T-helper 2 cell treated with Interferon-gamma antibody and Interleukin-4, amounts not matched to agents 5 μg/mL and 100 μg/mL, for 36 hours (primary cell): ENCODE results near the gene MYH11.

ENCODE experiments used
- DNase-seq: peaks from one replicate; pipeline ENCODE4 v3.0.0; 2021; ENCODE audit warnings: low spot score
- H3K27ac Mint-ChIP-seq: one replicate; pipeline ENCODE4 v1.8.0; 2021; ENCODE audit warnings: mild to moderate bottlenecking, mixed read lengths
- H3K27me3 Mint-ChIP-seq: one replicate; pipeline ENCODE4 v1.8.0; 2021; ENCODE audit warnings: low read depth, mixed read lengths
- H3K36me3 Mint-ChIP-seq: one replicate; pipeline ENCODE4 v1.8.0; 2021; ENCODE audit warnings: low read depth, mixed read lengths
- H3K4me1 Mint-ChIP-seq: one replicate; pipeline ENCODE4 v1.8.0; 2021; ENCODE audit warnings: low read depth, mixed read lengths
- H3K4me3 Mint-ChIP-seq: one replicate; pipeline ENCODE4 v1.8.0; 2022; ENCODE audit warnings: mild to moderate bottlenecking, moderate library complexity, mixed read lengths
- H3K9me3 Mint-ChIP-seq: one replicate; pipeline ENCODE4 v1.8.0; 2021; ENCODE audit warnings: mixed read lengths

The MYH11 gene

DNA sequence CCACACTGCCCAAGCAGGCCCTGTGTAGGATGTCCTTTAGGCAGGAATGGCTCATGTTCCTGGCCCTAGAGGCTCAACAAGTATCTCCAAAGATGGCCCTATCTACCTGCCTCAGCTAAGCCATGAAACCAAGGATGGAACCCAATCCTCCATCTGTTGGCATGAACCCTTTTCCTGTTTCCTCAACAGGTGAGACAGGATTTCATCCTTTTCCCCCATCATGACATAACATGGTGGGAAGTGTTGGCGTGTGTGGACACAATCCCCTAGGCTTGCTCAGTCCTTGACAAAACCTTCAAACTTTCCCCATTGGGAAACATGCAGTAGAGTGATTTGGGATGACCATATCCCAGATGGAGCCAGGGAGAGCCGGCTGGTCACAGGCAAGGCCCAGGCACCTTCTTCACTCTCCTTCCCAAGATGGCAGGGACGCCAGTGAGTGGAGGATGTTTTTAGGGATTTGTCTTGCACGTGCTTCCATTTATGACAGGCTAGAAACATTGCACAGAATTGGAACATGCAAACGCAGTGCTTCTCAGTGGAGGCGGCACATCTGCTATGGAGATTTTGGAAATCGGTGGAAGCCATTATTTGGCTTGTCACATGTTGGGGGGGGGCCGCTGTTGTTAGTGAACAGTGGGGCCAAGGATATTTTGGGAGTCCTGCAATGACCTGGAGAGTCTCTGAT is 77.0 kb downstream of the MYH11 start:
- no peaks in the 10 kb centered on the region for H3K9me3 Mint-ChIP-seq
- no peak for DNase-seq
- no peaks in the 10 kb centered on the region for H3K27me3 Mint-ChIP-seq
- H3K36me3 Mint-ChIP-seq, result no peaks in the 10 kb centered on the region
- H3K4me3 Mint-ChIP-seq, result no peak overlapping the region
- no peak overlapping the region for H3K27ac Mint-ChIP-seq
- H3K4me1 Mint-ChIP-seq, result no peaks in the 10 kb centered on the region

DNA sequence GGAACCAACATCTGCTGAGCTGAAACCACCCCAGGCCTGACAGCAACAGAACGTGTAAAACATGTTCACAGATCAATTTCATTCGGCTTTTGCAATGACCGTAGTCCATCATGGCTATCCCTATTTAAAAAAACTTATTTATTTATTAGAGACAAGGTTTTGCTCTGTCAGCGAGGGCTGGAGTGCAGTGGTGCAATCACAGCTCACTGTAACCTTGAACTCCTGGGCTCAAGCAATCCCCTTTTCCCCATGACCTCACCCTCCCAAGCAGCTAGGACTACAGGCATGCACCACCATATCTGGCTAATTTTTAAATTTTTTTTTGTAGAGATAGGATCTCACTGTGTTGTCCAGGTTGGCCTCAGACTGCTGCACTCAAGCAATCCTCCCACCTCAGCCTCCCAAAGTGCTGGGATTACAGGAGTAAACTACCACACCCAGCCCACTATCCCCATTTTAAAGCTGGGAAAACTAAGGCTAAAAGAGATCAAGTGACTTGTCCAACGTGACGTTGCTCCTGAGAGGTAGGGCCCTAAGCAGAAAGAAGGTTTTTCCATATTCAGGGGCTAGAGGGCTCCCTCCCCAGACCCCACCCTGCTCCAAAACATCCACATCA is 77.7 kb downstream of the MYH11 start:
- Mint-ChIP-seq H3K36me3 (no peaks in the 10 kb centered on the region), H3K9me3 (no peaks in the 10 kb centered on the region), H3K4me1 (no peaks in the 10 kb centered on the region), H3K27ac (no peak overlapping the region), H3K4me3 (no peak overlapping the region), H3K27me3 (no peaks in the 10 kb centered on the region)
- DNase-seq, result no peak

DNA sequence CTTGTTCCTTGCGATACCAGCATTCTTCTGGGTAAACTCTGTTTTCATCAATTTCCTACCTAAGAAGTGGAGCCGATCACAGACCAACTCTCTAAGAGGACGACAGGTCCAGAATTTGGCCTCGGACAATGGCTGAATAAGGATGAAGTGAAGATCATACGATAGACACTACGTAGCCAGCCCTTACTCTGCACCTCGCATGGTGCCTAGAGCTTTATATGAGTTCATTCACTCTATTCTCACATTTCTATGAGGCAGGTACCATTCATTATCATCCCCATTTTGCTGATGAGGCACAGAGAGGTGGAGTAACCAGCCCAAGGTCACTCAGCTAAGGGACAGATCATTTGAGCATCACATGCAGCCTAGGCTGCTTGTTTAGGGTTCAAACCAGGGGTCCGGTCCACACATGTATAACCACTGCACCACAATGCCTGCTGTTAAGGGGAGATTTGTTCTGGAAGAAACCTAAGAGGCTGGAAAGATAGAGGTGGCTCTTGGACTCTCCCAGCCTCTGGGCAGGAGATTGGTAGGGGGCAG is 78.6 kb downstream of the MYH11 start:
- Mint-ChIP-seq H3K27ac (no peak overlapping the region), H3K9me3 (no peaks in the 10 kb centered on the region), H3K27me3 (peaks cover 4% of the 10 kb centered on the region), H3K36me3 (no peaks in the 10 kb centered on the region), H3K4me3 (no peak overlapping the region), H3K4me1 (no peaks in the 10 kb centered on the region)
- no peak for DNase-seq

GRCh38 chr16:15777533-15778203 is 79.2 kb downstream of the MYH11 start:
- Mint-ChIP-seq H3K27ac (no peak overlapping the region), H3K36me3 (no peaks in the 10 kb centered on the region), H3K9me3 (no peaks in the 10 kb centered on the region), H3K4me1 (no peaks in the 10 kb centered on the region), H3K4me3 (no peak overlapping the region), H3K27me3 (peaks cover 4% of the 10 kb centered on the region)
- DNase-seq, result no peak

GRCh38 chr16:15776572-15776971 is 80.3 kb downstream of the MYH11 start:
- no peak for DNase-seq
- Mint-ChIP-seq H3K4me3 (no peak overlapping the region), H3K4me1 (no peaks in the 10 kb centered on the region), H3K9me3 (no peaks in the 10 kb centered on the region), H3K36me3 (no peaks in the 10 kb centered on the region), H3K27me3 (peaks cover 4% of the 10 kb centered on the region), H3K27ac (no peak overlapping the region)

GRCh38 chr16:15775663-15776304 is 81.0 kb downstream of the MYH11 start:
- peaks cover 4% of the 10 kb centered on the region for H3K27me3 Mint-ChIP-seq
- H3K9me3 Mint-ChIP-seq, result no peaks in the 10 kb centered on the region
- no peak for DNase-seq
- H3K4me1 Mint-ChIP-seq, result no peaks in the 10 kb centered on the region
- no peak overlapping the region for H3K4me3 Mint-ChIP-seq
- no peak overlapping the region for H3K27ac Mint-ChIP-seq
- no peaks in the 10 kb centered on the region for H3K36me3 Mint-ChIP-seq

GRCh38 chr16:15775209-15775608 is 81.6 kb downstream of the MYH11 start:
- H3K36me3 Mint-ChIP-seq, result no peaks in the 10 kb centered on the region
- H3K27me3 Mint-ChIP-seq, result peaks cover 4% of the 10 kb centered on the region
- DNase-seq, result no peak
- H3K27ac Mint-ChIP-seq, result no peak overlapping the region
- no peak overlapping the region for H3K4me3 Mint-ChIP-seq
- H3K4me1 Mint-ChIP-seq, result no peaks in the 10 kb centered on the region
- H3K9me3 Mint-ChIP-seq, result no peaks in the 10 kb centered on the region

- no peak for DNase-seq
- Mint-ChIP-seq H3K36me3 (no peaks in the 10 kb centered on the region), H3K27me3 (peaks cover 4% of the 10 kb centered on the region), H3K9me3 (no peaks in the 10 kb centered on the region), H3K4me3 (no peak overlapping the region), H3K4me1 (no peaks in the 10 kb centered on the region), H3K27ac (no peak overlapping the region)
Measured at GRCh38 chr16:15773968-15774367, 82.9 kb downstream of the MYH11 start.

- Mint-ChIP-seq H3K27me3 (peaks cover 4% of the 10 kb centered on the region), H3K36me3 (no peaks in the 10 kb centered on the region), H3K27ac (no peak overlapping the region), H3K4me3 (no peak overlapping the region), H3K4me1 (no peaks in the 10 kb centered on the region), H3K9me3 (no peaks in the 10 kb centered on the region)
- no peak for DNase-seq
Measured at GRCh38 chr16:15772579-15773293, 84.1 kb downstream of the MYH11 start.

GRCh38 chr16:15771694-15772093 is 85.1 kb downstream of the MYH11 start:
- DNase-seq, result no peak
- Mint-ChIP-seq H3K9me3 (no peaks in the 10 kb centered on the region), H3K27ac (no peak overlapping the region), H3K27me3 (peaks cover 4% of the 10 kb centered on the region), H3K4me3 (no peak overlapping the region), H3K4me1 (no peaks in the 10 kb centered on the region), H3K36me3 (no peaks in the 10 kb centered on the region)

DNA sequence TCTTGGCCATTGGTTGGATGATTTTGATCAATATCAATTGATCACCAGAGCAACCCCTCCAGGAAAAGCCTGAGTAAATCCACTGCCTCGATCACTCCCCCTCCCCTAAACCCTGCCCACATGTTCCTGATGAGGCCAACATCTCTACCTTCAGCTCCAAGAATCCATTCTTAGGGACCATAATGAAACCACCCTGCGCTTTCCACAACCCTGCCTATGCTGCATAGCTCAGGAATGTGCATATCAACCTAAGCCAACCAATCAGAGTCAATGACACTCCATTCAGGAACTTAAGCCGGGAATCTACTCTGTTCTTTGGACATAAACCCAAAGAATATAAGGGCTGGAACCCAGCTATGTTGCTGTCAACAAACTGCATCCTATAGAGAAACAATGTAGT is 86.3 kb downstream of the MYH11 start:
- Mint-ChIP-seq H3K36me3 (no peaks in the 10 kb centered on the region), H3K9me3 (no peaks in the 10 kb centered on the region), H3K27me3 (peaks cover 4% of the 10 kb centered on the region), H3K4me1 (peaks cover 3% of the 10 kb centered on the region), H3K4me3 (no peak overlapping the region), H3K27ac (no peak overlapping the region)
- DNase-seq, result no peak

- H3K27ac Mint-ChIP-seq, result no peak overlapping the region
- H3K4me1 Mint-ChIP-seq, result peaks cover 3% of the 10 kb centered on the region
- no peaks in the 10 kb centered on the region for H3K36me3 Mint-ChIP-seq
- peaks cover 4% of the 10 kb centered on the region for H3K27me3 Mint-ChIP-seq
- no peak for DNase-seq
- H3K9me3 Mint-ChIP-seq, result no peaks in the 10 kb centered on the region
- no peak overlapping the region for H3K4me3 Mint-ChIP-seq
Measured at GRCh38 chr16:15770107-15770506, 86.7 kb downstream of the MYH11 start.

- peaks cover 3% of the 10 kb centered on the region for H3K4me1 Mint-ChIP-seq
- no peaks in the 10 kb centered on the region for H3K9me3 Mint-ChIP-seq
- H3K4me3 Mint-ChIP-seq, result no peak overlapping the region
- peaks cover 4% of the 10 kb centered on the region for H3K27me3 Mint-ChIP-seq
- no peak for DNase-seq
- H3K36me3 Mint-ChIP-seq, result no peaks in the 10 kb centered on the region
- no peak overlapping the region for H3K27ac Mint-ChIP-seq
Measured at GRCh38 chr16:15769239-15769638, 87.6 kb downstream of the MYH11 start.
